CD4-positive, alpha-beta T cell treated with Interleukin-17A for 4 hours (primary cell): Measurements from ENCODE around the gene AFAP1L2.
"Not testable (repeated sequence)": the region's sequence is repeated elsewhere in the genome, so short reads cannot be mapped to it uniquely, and the experiment has no call there.

Source experiments
- DNase-seq: peaks from one replicate; pipeline ENCODE4 v3.0.0-alpha.2; 2020; ENCODE audit warnings: mixed read lengths

Gene AFAP1L2

DNA sequence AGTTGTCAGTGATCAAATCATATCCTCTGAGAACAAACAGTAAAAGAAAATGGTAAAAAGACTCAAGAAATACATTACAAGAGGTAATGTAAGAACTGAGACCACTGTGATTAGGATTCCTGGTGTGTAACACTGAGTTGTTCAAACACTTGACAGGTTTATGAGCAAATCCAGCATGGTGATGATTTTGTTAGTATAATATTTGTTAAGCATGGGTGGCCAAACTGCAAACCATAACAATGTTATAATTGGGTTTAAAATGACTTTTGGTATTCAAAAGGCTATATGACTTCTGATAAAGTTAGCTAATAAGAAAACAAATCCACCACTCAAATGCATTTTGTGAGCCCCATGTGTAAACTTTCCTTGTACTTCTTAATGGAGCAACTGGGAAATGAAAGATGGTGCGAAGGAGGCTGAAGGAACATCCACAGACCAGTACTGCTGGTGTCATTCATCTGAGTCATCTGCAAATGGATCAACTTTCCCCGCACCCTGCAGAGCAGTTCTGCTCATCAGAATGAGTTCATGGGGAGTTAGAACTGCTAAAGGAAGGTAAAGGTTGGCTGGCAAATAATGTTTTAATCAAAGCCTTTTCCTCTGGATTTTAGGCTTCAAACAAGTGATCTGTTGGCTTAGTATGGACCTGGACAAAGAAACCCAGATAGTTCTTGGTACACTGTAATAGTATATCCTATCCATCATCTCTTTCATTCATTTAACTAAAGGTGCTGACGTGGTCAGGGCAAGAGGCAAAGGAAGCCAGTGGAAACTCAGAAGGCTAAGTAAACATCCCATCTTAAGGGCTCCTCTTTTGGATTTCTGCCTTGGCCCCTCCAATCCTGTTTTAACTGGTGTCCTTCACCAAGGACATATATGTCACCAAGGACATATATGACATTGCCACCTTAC, 45.0 kb downstream of the AFAP1L2 start:
- DNase-seq, result no peak

DNA sequence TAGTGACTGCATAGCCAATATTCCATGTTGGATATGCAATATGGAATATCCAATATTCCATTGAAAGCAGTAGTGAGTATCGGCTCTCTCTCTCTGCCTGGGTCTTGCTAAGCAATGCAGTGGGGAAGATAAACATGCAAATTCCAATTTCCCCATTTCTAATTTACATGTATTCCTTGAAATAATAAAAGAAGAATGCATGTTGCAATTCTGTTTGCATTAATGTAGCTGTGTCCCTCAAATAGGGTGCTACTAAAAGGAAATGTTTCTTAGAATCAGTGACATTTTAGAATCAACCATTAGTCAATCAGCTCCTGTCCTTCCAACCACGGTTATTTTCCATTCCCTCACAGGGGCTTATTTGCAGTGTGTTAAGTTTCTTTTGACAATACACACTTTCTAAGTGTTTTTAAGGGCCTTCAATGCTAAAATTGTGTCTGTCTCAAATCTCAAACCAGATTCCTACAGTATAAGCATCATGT, 46.7 kb downstream of the AFAP1L2 start:
- DNase-seq, result no peak

DNA sequence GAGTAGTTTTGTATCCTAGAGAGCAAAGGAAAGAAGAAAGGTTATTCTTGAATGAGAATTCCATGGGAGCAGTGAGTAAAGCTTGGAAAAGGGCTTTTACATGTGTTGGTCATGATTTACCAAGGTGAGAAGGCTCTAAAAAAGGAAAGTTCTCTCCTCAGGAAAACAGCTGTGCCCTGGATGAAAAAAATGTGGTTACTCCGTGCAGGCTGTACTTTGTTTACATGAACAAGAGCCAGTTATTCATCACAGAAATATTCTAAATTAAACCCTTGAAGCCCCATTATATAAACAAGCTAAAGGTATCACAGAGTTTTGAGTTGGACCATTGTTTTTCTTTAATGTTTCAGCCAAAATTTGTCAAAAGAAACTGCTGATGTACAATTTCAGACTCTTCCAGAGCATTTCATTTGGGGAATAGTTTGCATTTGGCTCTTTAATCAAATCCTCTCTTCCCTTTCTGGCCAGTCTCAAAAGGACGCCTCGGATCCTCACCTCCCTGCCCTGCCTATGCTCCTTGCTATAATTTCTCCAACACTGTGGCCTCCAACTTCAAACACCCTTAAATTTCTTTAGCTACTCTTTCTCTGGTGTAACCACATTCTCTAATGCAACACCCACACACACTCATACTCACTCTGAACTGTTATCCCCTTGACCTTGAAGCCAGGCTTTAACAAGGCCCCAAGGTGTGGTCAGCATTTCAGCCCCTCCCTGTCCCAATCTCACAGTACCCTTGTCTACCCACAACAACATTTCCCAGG, 47.4 kb downstream of the AFAP1L2 start:
- DNase-seq, result no peak

DNA sequence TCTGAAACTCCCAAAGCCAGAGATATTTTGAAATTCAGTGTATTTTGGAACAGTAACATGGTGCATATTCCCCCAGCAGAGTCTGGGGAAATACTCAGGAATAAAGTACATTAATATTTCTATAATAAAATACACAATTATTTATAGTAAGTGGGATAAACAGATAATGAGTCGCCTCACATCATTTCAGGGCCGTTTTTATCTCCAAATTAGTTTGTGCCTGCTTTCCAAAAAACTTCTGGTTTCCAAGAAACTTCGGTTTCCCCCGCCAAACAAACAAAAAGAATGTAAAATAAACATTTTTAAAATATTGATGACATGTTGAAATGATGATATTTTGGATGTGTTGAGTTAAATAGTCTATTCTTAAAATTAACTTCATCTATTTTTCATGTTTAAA, 48.2 kb downstream of the AFAP1L2 start:
- no peak for DNase-seq

DNA sequence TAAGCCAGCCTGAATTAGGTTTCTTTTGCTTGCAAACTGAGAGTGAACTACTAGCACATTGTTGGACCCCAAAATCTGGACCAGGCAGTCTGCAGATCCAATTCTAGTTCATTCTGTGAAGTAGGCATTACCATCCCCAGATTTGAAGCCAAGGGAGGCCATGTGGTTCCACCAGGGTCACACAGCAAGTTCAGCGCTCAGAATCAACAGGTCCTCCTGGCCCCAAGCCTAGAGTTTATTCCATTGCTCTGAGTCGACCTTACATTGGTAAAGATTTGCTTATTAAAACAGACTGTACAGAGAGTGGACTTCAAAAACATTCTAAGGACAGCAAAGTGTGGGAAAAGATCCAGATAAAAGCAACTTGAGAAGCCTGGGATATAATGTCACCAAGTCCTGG, 50.9 kb downstream of the AFAP1L2 start:
- no peak for DNase-seq

DNA sequence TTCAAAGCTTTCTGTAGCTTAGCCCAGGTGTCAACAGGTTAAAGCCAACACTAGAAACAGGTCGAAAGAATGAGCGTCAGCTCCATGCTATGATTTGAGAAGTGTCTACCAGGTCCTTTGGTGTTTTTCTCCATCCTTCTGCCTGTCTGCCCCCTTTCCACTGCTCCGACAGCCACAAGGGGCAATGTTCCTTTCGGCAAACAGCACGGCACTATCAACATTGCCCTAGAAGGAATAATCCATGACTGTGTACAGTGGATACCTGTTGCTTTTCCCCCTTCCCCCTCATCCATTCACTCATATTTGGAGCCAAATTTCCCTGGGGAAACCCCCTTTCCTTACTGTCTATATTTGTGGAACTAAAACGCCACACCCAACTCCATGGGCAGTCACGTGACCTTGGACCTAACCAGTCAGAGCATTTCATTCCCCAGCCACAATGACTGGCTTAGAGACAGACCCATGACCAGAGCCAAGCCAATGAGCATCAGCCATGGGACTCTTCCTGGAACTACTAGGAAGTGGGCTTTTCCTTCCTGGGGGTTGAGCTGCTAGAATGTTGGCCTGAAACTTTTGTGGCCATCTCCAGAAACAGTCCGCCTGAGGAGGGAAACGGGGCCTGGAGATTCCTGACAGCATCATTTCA, 51.5 kb downstream of the AFAP1L2 start:
- no peak for DNase-seq

DNA sequence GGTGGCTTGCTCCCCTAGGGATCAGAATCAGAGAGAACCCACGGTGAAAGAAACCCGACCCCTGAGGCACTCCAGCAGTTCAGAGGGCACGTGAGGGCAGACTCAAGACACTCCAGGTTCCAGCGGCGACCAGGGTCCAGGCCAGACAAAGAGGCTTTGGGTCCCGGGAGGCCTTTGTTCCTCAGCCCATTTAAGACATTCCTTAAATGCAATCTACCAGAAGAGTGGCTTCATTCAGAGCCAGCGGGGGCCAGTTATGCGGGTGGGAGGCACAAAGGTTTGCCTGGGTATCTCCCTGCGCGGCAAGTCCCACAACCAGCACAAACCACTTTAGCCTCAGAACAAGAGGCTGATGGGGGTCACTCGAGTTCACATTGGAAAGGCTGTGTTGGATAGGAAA, 53.6 kb downstream of the AFAP1L2 start:
- no peak for DNase-seq

DNA sequence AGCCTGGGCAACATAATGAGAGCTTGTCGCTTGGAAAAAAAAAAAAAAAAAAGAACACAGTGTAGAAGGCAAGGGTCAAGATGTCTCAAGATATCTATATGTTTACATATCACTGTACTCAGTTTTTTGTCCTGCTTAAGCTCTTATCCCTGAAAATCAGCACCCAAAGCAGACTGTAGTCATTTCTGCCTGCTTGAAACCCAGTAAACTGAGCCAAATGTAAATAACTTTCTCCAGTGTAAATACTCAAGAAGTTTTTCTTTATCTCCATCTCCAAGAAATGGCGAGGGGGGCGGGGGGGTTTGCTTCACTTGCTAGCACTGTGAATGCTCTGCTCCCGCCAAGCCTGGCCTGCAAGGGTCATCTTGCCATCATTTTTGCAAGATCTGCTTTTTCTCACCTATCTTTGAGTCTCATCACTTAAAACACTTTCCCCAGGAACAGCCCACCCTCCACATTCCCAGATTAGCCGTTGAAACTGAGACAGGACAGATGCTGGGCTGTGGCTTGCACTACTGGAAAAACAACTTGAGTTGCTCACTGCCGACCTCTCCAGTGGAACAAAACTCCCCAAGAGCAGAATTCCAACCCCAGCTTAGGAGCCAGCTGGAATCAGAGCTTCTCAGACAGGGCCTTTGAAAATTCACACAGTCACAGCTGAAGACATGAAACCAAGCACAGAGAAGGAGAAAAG, 54.6 kb downstream of the AFAP1L2 start:
- no peak for DNase-seq

DNA sequence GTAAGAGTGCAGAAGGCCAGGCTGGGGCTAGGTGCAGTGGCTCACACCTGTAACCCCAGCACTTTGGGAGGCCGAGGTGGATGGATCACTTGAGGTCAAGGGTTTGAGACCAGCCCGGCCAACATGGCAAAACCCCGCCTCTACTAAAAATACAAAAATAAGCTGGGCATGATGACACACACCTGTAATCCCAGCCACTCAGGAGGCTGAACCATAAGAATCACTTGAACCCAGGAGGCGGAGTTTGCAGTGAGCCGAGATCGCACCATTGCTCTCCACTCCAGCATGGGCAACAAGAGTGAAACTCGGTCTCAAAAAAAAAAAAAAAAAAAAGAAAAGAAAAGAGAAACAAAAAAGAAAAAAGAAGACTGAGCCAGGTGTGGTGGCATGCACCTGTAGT, 55.2 kb downstream of the AFAP1L2 start:
- not testable (repeated sequence) for DNase-seq

DNA sequence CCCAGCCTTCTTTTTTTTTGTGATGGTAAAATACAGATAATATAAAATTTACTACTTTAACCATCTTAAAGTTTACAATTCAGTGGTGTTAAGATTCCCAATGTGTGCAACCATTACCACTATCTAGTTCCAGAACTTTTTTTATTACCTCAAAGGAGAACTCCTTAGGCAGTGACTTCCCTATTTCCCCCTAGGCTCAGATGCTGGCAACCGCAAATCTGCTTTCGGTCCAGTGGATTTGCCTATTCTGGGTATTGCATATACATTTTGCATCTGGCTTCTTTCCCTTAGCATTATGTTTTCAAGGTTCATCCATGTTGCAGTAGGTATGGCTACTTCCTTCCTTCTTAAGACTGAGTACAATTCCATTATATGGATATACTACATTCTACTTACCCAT, 56.5 kb downstream of the AFAP1L2 start:
- DNase-seq, result no peak

DNA sequence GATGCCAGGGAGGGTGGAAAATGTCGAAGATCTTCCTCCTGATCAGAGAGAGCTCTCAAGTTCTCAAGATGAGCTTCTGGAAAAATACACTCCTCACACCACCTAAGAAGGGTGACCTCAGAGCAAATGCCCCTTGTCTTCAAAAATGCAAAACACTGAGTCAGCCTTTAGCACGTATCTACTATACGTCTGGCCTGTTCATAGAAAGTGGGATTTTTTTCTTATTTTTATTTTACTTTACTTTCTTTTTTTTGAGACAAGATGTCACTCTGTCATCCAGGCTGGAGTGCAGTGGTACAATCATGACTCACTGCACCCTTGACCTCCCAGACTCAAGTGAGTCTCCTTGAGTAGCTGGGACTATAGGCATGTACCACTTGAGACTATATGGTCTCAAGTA, 57.1 kb downstream of the AFAP1L2 start:
- DNase-seq, result no peak

DNA sequence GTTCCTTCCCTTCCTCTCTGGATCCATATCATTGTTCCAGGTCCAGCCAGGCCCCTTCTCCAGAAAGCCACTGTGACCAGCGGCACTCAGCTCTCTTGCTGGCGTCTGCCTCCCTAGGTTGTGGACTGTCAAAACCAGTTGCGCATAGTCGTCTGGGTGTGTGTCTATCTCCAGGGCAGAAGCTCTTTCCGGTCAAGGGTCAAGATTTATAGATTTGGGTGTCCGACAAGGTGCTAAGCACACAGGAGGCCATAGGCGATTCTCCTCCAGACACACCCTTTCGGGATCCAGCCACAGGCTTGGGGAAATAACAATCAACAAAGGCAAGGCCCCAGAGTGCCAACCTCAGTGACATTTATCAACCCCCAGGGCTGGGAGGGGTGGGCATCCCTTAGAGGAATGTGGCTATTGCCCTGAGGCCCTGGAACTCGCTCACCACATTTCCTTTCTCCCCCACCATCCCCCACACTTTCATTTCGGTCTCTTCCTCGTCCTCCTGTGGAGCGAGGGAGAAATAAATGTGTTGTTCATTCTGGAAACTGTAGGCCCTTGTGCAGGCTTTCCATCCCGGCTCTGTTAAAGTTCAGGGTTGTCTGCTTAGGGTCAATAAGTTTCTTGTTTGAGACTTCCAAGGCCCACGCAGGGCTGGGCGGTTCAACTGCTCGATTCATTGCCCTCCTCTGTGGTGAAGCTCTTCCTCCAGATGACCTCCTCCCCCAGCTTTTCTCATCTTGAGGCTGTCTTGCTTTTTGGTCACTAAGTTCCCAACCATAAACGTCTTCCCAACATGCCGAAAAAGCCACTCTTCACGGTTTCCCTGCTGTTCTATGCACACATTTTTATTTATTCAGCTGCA, 57.9 kb downstream of the AFAP1L2 start:
- DNase-seq, result no peak

DNA sequence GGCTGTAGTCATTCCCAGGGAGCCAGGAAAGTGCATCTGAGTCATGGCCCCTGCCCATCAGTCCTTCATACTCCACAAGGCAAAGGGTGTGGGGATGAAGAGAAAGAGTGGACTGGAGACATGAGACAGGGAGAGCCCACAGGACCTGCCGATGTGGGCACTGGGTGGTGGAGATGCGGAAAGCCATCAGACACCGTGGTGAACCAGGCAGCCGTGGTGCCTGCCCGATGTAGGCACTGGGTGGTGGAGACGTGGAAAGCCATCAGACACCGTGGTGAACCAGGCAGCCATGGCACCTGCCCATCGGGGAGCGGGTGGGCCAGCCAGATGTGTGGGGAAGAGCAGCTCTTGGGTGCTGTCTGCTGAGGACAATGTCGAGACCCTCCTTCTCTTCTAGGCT, 58.6 kb downstream of the AFAP1L2 start:
- no peak for DNase-seq

DNA sequence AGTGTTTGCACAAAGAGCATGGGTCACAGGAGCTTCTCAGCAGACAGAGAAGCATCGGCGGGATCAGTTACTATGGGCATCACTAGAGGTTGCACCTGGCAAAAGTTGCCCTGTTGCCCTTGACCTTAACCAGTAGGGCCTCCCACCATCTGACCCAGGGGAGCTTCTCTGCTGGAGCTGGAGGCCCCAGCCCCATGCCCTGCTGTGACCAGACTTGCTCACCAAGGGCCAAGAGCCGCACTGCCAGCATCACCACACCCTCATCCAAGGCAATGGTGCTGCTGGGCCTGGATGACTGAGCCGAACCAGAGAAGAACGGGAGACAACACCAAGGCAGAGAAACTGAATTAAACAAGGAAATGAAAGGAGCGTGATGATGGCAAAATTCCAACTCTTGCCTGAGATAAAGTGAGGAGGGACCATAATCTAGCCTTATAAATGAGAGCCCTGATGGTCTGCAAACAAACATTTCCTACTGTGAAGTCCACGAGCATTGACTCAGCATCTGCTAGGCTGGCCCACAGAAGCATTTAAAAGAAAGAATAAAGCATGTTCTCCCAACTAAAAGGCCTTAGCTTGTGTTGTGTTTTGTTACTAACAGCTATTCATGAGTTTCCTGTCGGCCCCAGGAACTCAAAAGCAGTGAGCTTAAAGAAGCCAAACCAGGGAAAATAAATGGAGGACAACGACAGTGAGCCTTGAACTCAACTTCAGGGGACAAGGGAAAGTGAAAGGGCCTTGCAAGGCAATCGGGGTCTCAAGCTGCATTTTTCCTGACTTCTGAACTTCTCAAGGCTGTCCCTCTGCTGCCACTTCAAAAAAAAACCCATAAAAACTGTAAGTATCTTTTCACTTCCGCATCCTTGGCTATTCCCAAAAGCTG, 60.4 kb downstream of the AFAP1L2 start:
- DNase-seq, result no peak

DNA sequence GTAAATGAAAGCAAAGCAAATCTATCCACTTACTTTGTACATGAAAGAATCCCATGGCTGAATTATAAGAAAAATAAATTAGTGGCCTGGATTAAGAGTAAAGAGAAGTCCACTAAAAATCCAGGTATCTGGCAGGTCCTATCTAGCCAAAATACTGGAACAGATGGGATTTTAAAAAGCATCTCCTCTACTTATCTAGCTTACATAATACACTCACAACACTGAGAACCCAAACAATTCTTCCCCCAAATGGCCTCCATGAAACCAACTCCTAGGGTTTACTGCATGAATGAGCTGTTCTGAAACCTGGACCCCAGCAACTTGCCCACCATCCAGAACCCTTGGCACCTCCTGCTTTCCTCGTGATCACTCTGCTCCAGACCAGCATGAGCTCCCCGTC, 61.3 kb downstream of the AFAP1L2 start:
- no peak for DNase-seq

DNA sequence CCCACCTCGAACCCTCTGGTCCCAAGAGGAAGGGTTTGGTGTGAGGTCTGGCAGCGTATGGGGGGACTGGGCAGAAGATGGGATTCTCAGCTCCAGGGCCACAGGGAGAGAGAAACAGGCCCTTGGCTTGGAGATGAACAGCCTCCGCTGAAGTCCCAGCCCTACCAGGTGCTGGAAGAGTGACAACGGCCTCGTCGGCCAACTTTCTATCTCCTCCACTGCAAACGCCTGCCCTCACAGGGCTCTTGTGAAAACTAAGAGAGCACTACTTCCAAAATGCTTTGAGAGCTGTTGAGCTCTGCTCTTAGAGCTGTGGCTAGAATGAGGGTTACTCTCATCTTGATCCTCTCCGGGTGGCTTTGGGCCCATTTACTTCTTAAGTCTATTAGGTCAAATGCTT, 63.5 kb downstream of the AFAP1L2 start:
- no peak for DNase-seq

DNA sequence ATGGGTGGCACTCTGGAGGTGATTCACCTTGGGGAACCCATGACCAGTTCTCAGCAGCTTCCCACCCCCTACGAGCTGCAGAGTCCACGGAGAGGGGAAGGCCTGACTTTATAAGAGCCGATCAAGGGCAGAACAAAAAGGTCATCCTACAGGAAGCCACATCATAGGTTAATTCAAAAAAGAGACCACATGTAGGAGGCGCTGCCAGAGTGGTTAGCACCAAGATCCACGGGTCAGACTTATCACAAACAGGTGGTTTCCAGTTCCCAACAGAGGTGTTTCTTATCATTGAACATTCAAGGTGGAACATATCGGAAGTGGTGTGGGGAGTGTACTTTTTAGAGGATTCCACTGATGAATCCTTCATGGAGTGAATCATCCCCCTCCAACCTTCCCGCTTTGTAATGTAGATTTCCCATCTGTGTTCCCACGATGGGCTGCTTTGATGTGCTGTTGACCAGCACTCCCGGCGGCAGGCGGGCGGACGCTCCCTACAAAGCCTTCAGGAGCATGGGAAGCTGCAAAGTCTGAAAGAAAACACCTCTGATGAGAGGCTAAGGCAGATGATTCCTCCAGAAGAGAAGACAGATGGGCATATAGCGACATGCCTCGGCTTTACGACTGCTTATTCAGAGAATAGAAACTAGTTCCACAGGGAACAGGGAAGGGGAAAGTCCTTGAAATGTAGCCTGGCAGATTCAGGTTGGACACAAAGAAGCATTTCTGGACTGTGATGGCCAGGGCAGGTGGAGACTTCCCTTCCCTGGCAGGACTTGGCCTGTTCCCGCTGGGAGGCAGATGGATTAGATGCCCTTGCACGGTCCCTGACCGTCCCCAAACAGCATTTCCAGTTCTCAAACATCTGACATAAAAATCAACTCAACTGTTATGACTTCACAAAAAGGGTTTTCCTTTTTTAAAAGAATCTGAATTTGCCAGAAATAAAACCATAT, 66.5 kb downstream of the AFAP1L2 start:
- no peak for DNase-seq

DNA sequence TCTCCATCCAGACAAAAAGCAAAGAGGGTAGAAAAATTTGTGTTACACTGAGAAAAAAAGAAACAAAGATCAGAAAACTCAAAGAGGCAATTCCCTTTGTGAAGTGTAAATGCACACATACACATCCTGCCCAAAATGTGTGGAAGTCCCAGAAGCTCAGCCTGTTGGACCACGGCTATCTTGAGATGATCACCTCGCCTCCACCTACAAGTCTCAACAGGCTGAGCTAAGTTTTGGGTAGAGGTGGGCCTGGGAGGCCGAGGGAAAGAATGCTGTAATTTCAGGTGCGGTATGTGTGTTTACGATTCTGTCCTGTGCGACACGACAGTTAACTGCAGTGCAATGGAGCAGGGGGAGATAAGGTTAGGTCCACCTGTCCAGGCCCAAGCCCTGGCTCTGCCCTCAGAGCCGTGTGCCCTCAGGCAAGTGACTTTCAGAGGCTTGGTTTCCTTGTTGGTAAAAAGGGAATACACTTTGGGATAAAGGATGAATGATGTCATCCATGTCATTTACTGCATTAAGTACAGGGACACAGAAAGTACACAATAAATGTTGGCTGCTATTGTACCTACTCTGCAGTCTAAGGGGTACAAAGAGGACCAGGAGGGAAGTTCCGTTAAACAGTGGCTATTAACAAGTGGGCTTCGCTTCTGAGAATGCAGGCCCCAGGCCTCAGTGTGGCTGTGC, 67.3 kb downstream of the AFAP1L2 start:
- no peak for DNase-seq

DNA sequence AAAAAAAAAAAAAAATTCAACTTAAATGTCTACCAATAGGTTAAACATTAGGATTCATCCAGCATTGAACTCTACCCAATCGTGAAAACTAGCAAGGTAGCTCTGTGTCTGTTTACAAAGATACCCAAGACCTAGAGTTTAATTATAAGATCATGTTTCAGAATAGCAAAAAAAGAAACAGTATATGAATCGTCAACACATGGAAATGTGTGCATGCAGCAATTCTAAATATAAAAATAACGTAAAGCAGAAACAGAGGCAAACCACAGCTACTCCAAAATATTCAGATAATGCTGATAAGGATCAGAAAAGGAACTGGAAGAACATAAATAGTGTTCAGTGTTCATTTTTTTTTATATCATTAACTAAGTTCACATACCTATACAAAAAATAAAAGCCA, 68.7 kb downstream of the AFAP1L2 start:
- no peak for DNase-seq
